HG03460 (cell line): ENCODE results near the gene TTI1.

ENCODE experiments used
- ATAC-seq: cut with Tn5 transposase; IDR thresholded peaks from one replicate; pipeline ENCODE4 v1.9.1; 2021; ENCODE audit not compliant: unreplicated experiment

The TTI1 gene

GRCh38 chr20:37939701-37940560 lies 93.3 kb downstream of the TTI1 start:
- ATAC-seq: no peak

GRCh38 chr20:37938954-37939353 lies 94.3 kb downstream of the TTI1 start:
- no peak for ATAC-seq

- no peak for ATAC-seq
These were observed 95.0 kb downstream of the TTI1 start for GRCh38 chr20:37938181-37938750.

- ATAC-seq: no peak
These were observed 95.6 kb downstream of the TTI1 start for GRCh38 chr20:37937686-37938085.

- ATAC-seq: no peak
These were observed 96.8 kb downstream of the TTI1 start for GRCh38 chr20:37936451-37936850.

GRCh38 chr20:37936041-37936440 lies 97.2 kb downstream of the TTI1 start:
- ATAC-seq: no peak

GRCh38 chr20:37935435-37935834 lies 97.8 kb downstream of the TTI1 start:
- ATAC-seq: no peak

- no peak for ATAC-seq
These were observed 98.5 kb downstream of the TTI1 start for GRCh38 chr20:37934634-37935375.

GRCh38 chr20:37933786-37934633 lies 99.2 kb downstream of the TTI1 start:
- ATAC-seq: no peak
